Urinary bladder (tissue), 4 donors: ENCODE data around the gene PRRT2. TPM values are rescaled to one million over a fixed set of nuclear protein-coding genes. Genes with fewer than 3 reads are reported as not detected.

Source experiments
- DNase-seq: peaks from one replicate; pipeline ENCODE4 v3.0.0-alpha.2; 2015; ENCODE audit errors: extremely low spot score
- H3K27ac ChIP-seq: one replicate; pipeline ENCODE4 v1.5.1; 2013; ENCODE audit warnings: low read depth, mild to moderate bottlenecking, moderate library complexity
- H3K36me3 ChIP-seq: one replicate; pipeline ENCODE4 v1.6.1; 2013; ENCODE audit warnings: mild to moderate bottlenecking, moderate library complexity; ENCODE audit not compliant: insufficient read depth
- H3K4me1 ChIP-seq: one replicate; pipeline ENCODE4 v1.6.1; 2013; ENCODE audit warnings: mild to moderate bottlenecking, moderate library complexity; ENCODE audit not compliant: insufficient read depth
- H3K4me3 ChIP-seq: one replicate; pipeline ENCODE4 v1.5.1; 2013; ENCODE audit warnings: low read depth, low read length
- WGBS: extraction: QIAGEN DNeasy Blood & Tissue Kit; methylation state at CpG from one replicate; pipeline ENCODE4 v1.1.7; 2013; 5-methylcytosine and 5-hydroxymethylcytosine counted together
- polyA plus RNA-seq: library from polyadenylated mRNA; stranded (reverse); fragments of 200-250 nt; gene quantifications from one replicate; pipeline ENCODE4 v1.2.3, GENCODE V29; 2013
- total RNA-seq: library from RNA; depleted of rRNA; stranded (reverse); fragments of >200 nt; gene quantifications from one replicate; pipeline ENCODE4 v1.2.3, GENCODE V29; 2014
- donor health status: healthy with polysubstance abuse.
- donor health status: healthy.

The PRRT2 gene
- total and polyA plus RNA-seq, 2 donors, result 7.9 to 8.2 TPM

DNA sequence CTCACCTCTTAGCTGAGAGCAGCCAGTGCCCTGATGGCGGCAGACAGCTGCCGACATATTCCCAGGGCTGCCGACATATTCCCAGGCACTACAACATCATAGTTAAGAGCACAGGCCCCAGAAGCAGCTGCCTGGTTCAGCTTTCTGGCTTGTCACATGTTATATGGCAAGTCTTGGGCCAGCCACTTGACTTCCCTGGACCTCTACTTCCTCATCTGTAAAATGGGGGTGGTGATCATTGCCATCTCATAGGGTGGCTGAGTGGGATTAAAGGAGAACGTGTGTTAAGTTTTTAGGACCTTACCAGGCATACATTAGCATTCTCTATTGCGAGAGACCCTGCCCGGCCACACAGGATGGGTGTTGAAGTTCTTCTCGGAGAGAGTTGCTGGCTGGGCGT, 31.9 kb downstream of the PRRT2 start:
- H3K4me3 ChIP-seq, result no peak overlapping the region
- no peak overlapping the region for H3K27ac ChIP-seq
- H3K4me1 ChIP-seq, result no peaks in the 10 kb centered on the region
- WGBS, result 89% methylated on average over 8 of the region's 8 CpGs
- H3K36me3 ChIP-seq, result peaks cover 13% of the 10 kb centered on the region
- no peak for DNase-seq

- no peak for DNase-seq
- Histone ChIP-seq H3K4me1 (no peaks in the 10 kb centered on the region), H3K36me3 (peaks cover 13% of the 10 kb centered on the region), H3K4me3 (no peak overlapping the region), H3K27ac (no peak overlapping the region)
- 79% methylated on average over 28 of the region's 28 CpGs for WGBS
Measured at GRCh38 chr16:29844575-29845331, 32.8 kb downstream of the PRRT2 start.

GRCh38 chr16:29845656-29846055, 33.7 kb downstream of the PRRT2 start:
- Histone ChIP-seq H3K36me3 (peaks cover 11% of the 10 kb centered on the region), H3K27ac (no peak overlapping the region), H3K4me1 (no peaks in the 10 kb centered on the region), H3K4me3 (no peak overlapping the region)
- no peak for DNase-seq
- 93% methylated on average over 18 of the region's 18 CpGs for WGBS

DNA sequence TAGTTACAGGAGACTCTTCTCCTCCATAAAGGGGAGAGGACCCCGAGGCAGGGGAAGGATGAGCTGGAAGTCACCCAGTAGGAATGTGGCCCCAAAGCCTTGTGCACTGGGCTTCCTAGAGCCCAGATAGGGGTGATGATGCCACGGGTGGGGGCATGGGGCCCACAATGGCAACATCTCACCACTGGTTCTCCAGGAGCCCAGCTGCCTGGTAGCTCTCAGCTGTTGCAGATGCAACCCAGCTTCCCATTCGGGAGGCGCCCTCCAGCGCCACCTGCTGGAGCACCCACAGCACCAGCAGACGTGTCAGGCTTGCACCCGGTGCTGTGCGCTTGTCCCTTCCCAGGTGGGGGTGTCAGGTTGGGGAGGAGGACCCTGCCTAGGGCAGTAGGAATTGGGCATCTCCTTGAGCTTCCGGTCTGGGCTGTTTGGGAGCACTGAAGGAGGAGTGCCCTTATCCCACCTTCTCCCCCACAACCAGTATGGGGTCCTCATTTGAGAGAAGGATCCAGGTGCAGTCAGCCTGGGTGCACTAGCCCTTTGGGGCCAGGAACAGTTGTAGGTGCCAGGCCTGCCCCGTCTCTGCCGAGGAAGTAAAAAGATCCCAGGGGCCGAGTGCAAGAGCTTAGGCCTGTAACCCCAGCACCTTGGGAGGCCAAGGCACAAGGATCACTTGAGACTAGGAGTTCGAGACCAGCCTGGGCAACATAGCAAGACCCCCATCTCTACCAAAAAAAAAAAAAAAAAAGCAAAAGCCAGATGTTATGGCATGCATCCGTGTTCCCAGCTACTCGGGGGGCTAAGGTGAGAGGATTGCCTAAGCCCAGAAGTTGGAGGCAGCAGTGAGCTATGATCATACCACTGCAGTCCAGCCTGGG, 36.7 kb downstream of the PRRT2 start:
- DNase-seq, result no peak
- peaks cover 7% of the 10 kb centered on the region for H3K36me3 ChIP-seq
- H3K4me3 ChIP-seq, result no peak overlapping the region
- 46% methylated on average over 15 of the region's 15 CpGs for WGBS
- H3K27ac ChIP-seq, result no peak overlapping the region
- no peaks in the 10 kb centered on the region for H3K4me1 ChIP-seq

DNA sequence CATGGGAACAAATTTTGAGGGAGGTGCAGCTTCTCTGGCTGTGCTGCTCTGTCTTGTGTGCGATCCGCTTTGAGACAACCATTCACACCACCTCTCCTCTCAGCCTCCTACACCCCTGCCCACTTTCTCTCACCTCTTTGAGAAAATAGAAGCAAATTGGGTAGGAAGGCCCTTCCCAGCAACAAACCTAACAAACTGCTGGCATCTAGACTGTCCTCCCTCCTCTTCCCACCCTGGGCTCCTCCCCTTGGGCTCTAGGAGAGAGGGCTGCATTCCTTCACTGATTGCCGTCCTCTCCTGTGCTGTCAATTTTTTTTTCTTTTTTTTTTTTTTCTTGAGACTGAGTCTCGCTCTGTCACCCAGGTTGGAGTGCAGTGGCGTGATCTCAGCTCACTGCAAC, 37.5 kb downstream of the PRRT2 start:
- 43% methylated on average over 5 of the region's 5 CpGs for WGBS
- H3K4me1 ChIP-seq, result no peaks in the 10 kb centered on the region
- no peak for DNase-seq
- no peak overlapping the region for H3K27ac ChIP-seq
- peaks cover 7% of the 10 kb centered on the region for H3K36me3 ChIP-seq
- no peak overlapping the region for H3K4me3 ChIP-seq

GRCh38 chr16:29850998-29851397, 39.0 kb downstream of the PRRT2 start:
- Histone ChIP-seq H3K4me3 (no peak overlapping the region), H3K36me3 (peaks cover 6% of the 10 kb centered on the region), H3K4me1 (no peaks in the 10 kb centered on the region), H3K27ac (no peak overlapping the region)
- no peak for DNase-seq
- WGBS, result 92% methylated on average over 3 of the region's 3 CpGs

GRCh38 chr16:29852654-29853053, 40.7 kb downstream of the PRRT2 start:
- Histone ChIP-seq H3K27ac (no peak overlapping the region), H3K4me1 (no peaks in the 10 kb centered on the region), H3K36me3 (peaks cover under 1% of the 10 kb centered on the region), H3K4me3 (no peak overlapping the region)
- no peak for DNase-seq
- 38% methylated on average over 7 of the region's 7 CpGs for WGBS

DNA sequence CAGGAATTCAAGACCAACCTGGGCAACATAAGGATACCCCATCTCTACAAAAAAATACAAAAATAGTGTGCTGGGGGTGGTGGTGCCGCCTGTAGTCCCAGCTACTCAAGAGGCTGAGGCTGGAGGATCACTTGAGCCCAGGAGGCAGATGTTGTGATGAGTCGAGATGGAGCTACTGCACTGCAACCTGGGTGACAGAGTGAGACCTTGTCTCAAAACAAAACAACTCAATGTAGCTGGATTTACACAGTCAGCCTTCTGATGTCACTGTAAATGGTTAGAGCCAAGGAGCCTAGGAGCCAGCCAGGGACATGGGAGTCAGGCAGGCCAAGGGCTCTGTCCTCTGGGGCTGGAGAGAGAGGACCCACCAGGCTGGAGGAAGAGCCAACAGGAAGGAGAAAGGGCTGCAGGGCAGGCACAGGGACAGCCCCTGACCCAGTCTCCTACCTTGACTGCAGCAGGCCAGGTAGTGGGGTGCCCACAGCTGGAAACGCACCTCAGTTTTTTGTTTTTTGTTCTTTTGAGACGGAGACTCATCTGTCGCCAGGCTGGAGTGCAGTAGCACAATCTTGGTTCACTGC, 42.6 kb downstream of the PRRT2 start:
- peaks cover 3% of the 10 kb centered on the region for H3K36me3 ChIP-seq
- WGBS, result 92% methylated on average over 5 of the region's 5 CpGs
- no peaks in the 10 kb centered on the region for H3K4me1 ChIP-seq
- H3K4me3 ChIP-seq, result no peak overlapping the region
- no peak overlapping the region for H3K27ac ChIP-seq
- no peak for DNase-seq

- 65% methylated on average over 7 of the region's 7 CpGs for WGBS
- no peak overlapping the region for H3K4me3 ChIP-seq
- peaks cover 3% of the 10 kb centered on the region for H3K36me3 ChIP-seq
- H3K4me1 ChIP-seq, result peaks cover 3% of the 10 kb centered on the region
- no peak overlapping the region for H3K27ac ChIP-seq
- no peak for DNase-seq
Measured at GRCh38 chr16:29857133-29857760, 45.3 kb downstream of the PRRT2 start.

DNA sequence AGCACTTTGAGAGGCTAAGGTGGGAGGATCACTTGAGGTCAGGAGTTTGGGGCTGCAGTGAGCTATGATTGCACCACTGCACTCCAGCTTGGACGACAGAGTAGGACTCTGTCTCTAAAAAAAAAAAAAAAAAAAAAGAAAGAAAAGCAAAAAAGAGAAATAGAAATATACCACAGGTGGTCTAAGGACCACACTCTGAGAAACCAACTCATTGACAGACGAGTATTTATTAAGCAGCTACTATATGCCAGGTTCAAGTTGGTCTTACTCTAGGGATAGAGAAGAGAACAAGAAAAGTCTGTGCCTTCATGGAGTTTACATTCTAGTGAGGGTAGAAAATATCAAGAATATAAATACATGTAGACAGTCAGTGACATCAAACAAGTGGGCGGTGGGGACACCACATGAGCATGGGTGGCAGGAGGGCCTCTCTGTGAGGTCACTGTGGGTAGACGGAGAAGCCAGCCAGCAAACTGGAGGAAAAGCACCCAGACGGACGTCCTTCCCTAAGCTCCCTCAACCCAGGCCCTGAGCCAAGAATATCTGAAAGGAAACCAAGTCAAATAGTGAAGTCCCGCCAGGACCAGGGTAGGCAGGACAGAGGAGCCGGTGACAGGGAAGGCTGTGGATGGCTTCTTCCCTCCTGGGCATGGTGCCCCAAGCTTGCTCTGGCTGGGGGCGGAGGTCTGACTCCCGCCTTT, 46.3 kb downstream of the PRRT2 start:
- 75% methylated on average over 10 of the region's 10 CpGs for WGBS
- Histone ChIP-seq H3K4me1 (peaks cover 3% of the 10 kb centered on the region), H3K4me3 (no peak overlapping the region), H3K36me3 (peaks cover 3% of the 10 kb centered on the region), H3K27ac (no peak overlapping the region)
- DNase-seq, result no peak

DNA sequence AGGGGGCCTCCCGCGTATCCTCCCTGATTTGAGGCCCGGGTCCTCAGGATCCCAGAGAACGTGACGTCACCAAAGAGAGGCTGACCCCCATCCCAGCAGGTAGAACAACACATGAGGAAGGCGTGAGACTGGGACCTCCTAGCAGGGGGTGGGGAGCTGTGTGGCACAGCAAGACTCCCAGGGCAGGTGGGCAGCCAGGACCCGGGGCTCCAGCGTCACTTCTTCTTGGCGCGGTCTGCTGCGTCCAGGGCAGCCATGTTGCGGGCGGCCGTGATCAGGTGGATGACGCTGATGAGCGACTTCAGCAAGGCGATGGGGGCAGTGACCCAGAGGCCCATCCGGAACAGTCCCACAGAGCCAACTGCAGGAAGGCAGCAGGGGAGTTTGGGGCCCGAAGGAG, 47.0 kb downstream of the PRRT2 start:
- H3K4me3 ChIP-seq, result no peak overlapping the region
- DNase-seq, result no peak
- H3K4me1 ChIP-seq, result peaks cover 3% of the 10 kb centered on the region
- H3K36me3 ChIP-seq, result peaks cover 3% of the 10 kb centered on the region
- H3K27ac ChIP-seq, result no peak overlapping the region
- WGBS, result 92% methylated on average over 19 of the region's 19 CpGs

DNA sequence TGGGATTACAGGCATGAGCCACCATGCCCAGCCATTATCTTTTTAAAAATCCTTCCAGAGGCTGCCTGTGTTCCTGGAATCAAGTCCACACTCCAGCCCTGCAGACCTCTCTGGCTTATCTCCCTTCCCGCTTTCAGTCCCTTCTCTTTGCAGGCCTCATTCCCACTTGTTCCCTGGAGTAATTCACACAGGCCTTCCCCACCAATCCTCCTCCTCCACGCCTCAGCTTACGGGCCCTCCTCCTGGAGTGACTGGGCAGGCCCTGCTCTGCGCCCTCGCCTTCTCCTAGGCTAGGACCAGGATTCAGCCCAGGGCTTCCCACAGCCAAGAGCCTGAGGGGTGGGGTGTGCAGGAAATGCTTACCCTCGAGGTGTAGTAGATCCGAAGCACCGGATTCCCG, 48.2 kb downstream of the PRRT2 start:
- H3K27ac ChIP-seq, result no peak overlapping the region

DNA sequence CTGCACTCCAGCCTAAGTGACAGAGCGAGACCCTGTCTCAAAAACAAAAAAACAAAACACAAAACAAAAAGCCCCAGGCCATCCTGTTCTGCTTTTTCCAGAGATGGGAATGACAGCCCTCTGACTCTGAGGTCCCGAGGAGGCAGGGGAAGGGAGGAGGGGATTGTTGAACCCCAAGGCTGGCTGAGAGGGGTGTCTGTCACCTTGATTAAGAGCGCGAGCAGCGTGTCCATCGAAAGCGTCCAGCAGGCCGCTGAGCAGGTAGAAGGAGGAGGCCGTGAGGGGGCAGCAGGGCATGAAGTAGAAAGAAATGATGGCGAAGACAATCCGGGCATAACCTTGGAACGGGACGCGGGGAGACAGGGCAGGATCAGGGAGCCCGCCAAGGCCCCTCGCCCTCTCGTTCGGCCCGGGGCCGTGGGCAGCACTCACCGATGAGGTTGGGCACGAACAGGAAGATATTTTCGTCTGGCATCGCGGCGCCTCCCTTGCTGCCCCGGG, 50.4 kb downstream of the PRRT2 start:
- H3K27ac ChIP-seq, result peak overlapping the region; percentile 69
- 1% methylated on average over 27 of the region's 27 CpGs for WGBS
- H3K4me1 ChIP-seq, result peaks cover 3% of the 10 kb centered on the region
- peaks cover 3% of the 10 kb centered on the region for H3K36me3 ChIP-seq
- no peak for DNase-seq
- peak overlapping the region; percentile 99 for H3K4me3 ChIP-seq

More for the DNA sequence above, 48.2 kb downstream of the PRRT2 start:
- Histone ChIP-seq H3K4me1 (peaks cover 3% of the 10 kb centered on the region), H3K4me3 (no peak overlapping the region), H3K36me3 (peaks cover 3% of the 10 kb centered on the region)
- WGBS, result 88% methylated on average over 9 of the region's 9 CpGs
- no peak for DNase-seq
